Measurements from ENCODE around the gene EMX1.

EMX1 gene

DNA sequence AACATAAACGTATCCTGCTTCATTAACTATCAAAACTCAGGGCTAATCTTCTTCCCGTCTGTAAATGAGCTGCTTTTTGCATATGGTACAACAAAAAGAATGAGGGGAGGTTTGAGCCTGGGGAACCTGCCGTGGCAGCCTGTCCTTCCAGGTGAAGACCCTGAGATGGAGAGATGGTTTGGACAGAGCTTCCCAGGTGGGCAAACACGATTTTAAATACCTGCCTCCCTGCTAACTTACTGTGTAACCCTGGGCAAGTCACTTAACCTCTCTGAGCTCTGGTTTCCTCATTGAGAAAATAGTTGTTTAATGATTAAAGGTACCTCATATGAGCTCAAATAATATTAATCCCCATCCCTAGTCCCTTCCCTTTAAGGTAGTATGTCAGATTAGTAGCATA is 9.0 kb downstream of the EMX1 start:
- Histone ChIP-seq H4K20me1 (ENCODE audit: insufficient read depth, low read length) (no peaks in the 10 kb centered on the region; the same call in 1 of the 2 replicates), H3K4me1 (ENCODE audit: insufficient read depth, low read length) (no peaks in the 10 kb centered on the region), H3K79me2 (ENCODE audit: insufficient read depth, low read length) (no peaks in the 10 kb centered on the region), H3K27me3 (ENCODE audit: insufficient read depth, low read length, poor library complexity) (peaks cover 16% of the 10 kb centered on the region), H3K9me3 (ENCODE audit: insufficient read depth, low read length, severe bottlenecking) (no peaks in the 10 kb centered on the region), H3K4me3 (ENCODE audit: low read depth in 1 of 2, low read length in 2 of 2) (no peak overlapping the region), H3K4me2 (ENCODE audit: insufficient read depth, low read length) (no peak overlapping the region), H3K27ac (ENCODE audit: low read length) (no peak overlapping the region), H2AFZ (ENCODE audit: low read depth, low read length) (no peak overlapping the region), H3K36me3 (ENCODE audit: insufficient read depth, low read length) (no peaks in the 10 kb centered on the region), H3K9ac (ENCODE audit: low read depth, low read length) (no peak overlapping the region)
- DNase-seq (no peak), ATAC-seq (ENCODE audit: insufficient read depth, low read depth) (no peak)
- TF ChIP-seq, protein P1, sequence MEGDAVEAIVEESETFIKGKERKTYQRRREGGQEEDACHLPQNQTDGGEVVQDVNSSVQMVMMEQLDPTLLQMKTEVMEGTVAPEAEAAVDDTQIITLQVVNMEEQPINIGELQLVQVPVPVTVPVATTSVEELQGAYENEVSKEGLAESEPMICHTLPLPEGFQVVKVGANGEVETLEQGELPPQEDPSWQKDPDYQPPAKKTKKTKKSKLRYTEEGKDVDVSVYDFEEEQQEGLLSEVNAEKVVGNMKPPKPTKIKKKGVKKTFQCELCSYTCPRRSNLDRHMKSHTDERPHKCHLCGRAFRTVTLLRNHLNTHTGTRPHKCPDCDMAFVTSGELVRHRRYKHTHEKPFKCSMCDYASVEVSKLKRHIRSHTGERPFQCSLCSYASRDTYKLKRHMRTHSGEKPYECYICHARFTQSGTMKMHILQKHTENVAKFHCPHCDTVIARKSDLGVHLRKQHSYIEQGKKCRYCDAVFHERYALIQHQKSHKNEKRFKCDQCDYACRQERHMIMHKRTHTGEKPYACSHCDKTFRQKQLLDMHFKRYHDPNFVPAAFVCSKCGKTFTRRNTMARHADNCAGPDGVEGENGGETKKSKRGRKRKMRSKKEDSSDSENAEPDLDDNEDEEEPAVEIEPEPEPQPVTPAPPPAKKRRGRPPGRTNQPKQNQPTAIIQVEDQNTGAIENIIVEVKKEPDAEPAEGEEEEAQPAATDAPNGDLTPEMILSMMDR (IDR thresholded peaks at IDR 0.05; ENCODE audit: borderline replicate concordance, extremely low read depth, low read length, poor library complexity, severe bottlenecking) = no peak
- no peak for TF ChIP-seq EZH2 (IDR thresholded peaks at IDR 0.05; ENCODE audit: borderline replicate concordance, low read depth, low read length, severe bottlenecking)

GRCh38 chr2:72926811-72927465 is 9.6 kb downstream of the EMX1 start:
- Histone ChIP-seq H4K20me1 (ENCODE audit: insufficient read depth, low read length) (no peaks in the 10 kb centered on the region; the same call in 1 of the 2 replicates), H3K27ac (ENCODE audit: low read length) (no peak overlapping the region), H2AFZ (ENCODE audit: low read depth, low read length) (no peak overlapping the region), H3K4me3 (ENCODE audit: low read depth in 1 of 2, low read length in 2 of 2) (no peak overlapping the region), H3K4me1 (ENCODE audit: insufficient read depth, low read length) (no peaks in the 10 kb centered on the region), H3K9ac (ENCODE audit: low read depth, low read length) (no peak overlapping the region), H3K36me3 (ENCODE audit: insufficient read depth, low read length) (no peaks in the 10 kb centered on the region), H3K4me2 (ENCODE audit: insufficient read depth, low read length) (no peak overlapping the region), H3K27me3 (ENCODE audit: insufficient read depth, low read length, poor library complexity) (peaks cover 16% of the 10 kb centered on the region), H3K79me2 (ENCODE audit: insufficient read depth, low read length) (no peaks in the 10 kb centered on the region), H3K9me3 (ENCODE audit: insufficient read depth, low read length, severe bottlenecking) (no peaks in the 10 kb centered on the region)
- ATAC-seq (ENCODE audit: insufficient read depth, low read depth) = no peak
- no peak for DNase-seq
- TF ChIP-seq, protein P1 (IDR thresholded peaks at IDR 0.05; ENCODE audit: borderline replicate concordance, extremely low read depth, low read length, poor library complexity, severe bottlenecking) = no peak
- TF ChIP-seq EZH2 (IDR thresholded peaks at IDR 0.05; ENCODE audit: borderline replicate concordance, low read depth, low read length, severe bottlenecking) = no peak

DNA sequence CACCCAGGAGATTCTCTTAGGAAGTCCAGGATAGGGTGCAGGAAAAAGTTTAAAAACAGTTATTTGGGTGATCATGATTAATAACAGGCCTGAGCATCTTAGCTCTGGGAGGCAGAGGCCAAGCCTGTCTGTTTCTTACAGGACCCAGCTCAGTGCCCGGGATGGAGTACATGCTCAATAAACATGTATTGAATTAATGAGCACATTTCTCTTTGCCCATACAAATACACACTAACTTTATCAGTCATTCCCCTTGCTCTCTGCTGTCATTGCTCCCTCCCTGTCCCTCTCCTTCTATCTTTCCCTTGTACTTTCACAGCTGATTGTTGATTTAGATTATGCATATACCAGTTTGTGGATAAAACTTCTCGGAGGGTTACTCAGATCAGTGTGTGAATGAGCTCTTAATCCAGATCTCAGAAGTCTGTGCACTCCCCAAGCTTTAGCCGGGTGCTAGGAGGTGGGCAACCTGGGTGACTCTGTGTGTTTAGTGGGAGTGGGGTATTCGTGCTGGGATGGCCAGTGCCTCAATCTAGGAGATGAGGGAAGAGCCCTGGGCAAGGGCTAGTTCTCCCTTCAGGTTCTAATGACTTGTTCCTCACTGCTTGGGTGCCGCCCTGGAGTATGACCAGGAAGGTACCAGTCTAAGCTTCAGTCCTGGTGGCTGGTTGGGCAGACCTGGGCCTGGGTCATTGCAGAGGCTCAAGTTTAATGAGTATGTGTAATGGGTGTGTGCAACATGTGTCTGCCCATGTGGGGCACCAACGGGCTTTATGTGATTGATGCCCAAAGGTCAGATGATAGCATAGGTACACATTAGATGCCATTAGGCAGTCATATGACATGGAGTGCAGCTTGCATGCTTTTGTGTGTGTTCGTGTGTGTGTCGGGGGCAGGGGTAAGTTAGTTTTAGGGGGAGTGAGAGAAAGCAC is 10.6 kb downstream of the EMX1 start:
- Histone ChIP-seq H4K20me1 (ENCODE audit: insufficient read depth, low read length) (no peaks in the 10 kb centered on the region; the same call in 1 of the 2 replicates), H2AFZ (ENCODE audit: low read depth, low read length) (no peak overlapping the region), H3K27ac (ENCODE audit: low read length) (no peak overlapping the region), H3K4me3 (ENCODE audit: low read depth in 1 of 2, low read length in 2 of 2) (no peak overlapping the region), H3K4me2 (ENCODE audit: insufficient read depth, low read length) (no peak overlapping the region), H3K4me1 (ENCODE audit: insufficient read depth, low read length) (no peaks in the 10 kb centered on the region), H3K27me3 (ENCODE audit: insufficient read depth, low read length, poor library complexity) (peaks cover 16% of the 10 kb centered on the region), H3K9ac (ENCODE audit: low read depth, low read length) (no peak overlapping the region), H3K36me3 (ENCODE audit: insufficient read depth, low read length) (no peaks in the 10 kb centered on the region), H3K9me3 (ENCODE audit: insufficient read depth, low read length, severe bottlenecking) (no peaks in the 10 kb centered on the region), H3K79me2 (ENCODE audit: insufficient read depth, low read length) (no peaks in the 10 kb centered on the region)
- no peak for ATAC-seq (ENCODE audit: insufficient read depth, low read depth)
- TF ChIP-seq, protein P1 (IDR thresholded peaks at IDR 0.05; ENCODE audit: borderline replicate concordance, extremely low read depth, low read length, poor library complexity, severe bottlenecking) = no peak
- no peak for TF ChIP-seq EZH2 (IDR thresholded peaks at IDR 0.05; ENCODE audit: borderline replicate concordance, low read depth, low read length, severe bottlenecking)
- no peak for DNase-seq
